Cardiac fibroblast (primary cell): ENCODE results near the gene KRTCAP2.

Experiments
- DNase-seq, 2 donors: peaks; one replicate each; pipeline versions ENCODE4 v3.0.0 to v3.0.0-alpha.2; 2010; ENCODE audit warnings: low read depth in 2 of 2
- H3K4me3 ChIP-seq, 2 donors: replicated peaks in 1 of 2; 1 replicate in 1 of 2; 2 replicates in 1 of 2; pipeline ENCODE4 v1.5.1; 2011; ENCODE audit warnings: low read depth in 2 of 2, low read length in 2 of 2, mild to moderate bottlenecking in 2 of 2, moderate library complexity in 1 of 2
- CTCF ChIP-seq: IDR thresholded peaks from one replicate; pipeline ENCODE4 v1.5.1; 2011; ENCODE audit warnings: low read depth, mild to moderate bottlenecking, low read length, inconsistent platforms

KRTCAP2 gene

GRCh38 chr1:155121249-155121648 lies 51.9 kb downstream of the KRTCAP2 start:
- no peak for TF ChIP-seq CTCF
- no peak for DNase-seq
- no peak overlapping the region for H3K4me3 ChIP-seq

- DNase-seq: no peak
- no peak overlapping the region for H3K4me3 ChIP-seq
- no peak for TF ChIP-seq CTCF
Measured at GRCh38 chr1:155120253-155120652, 52.9 kb downstream of the KRTCAP2 start.
